ENCODE results near the gene BSND. TPM values are rescaled to one million over a fixed set of nuclear protein-coding genes. Genes with fewer than 3 reads are reported as not detected.

The BSND gene
- total RNA-seq, 1 experiment from 2014 or later, result not detected

- Histone ChIP-seq H3K27me3 (ENCODE audit: low read length) (no peaks in the 10 kb centered on the region), H2AFZ (ENCODE audit: low read length) (peak within 1 kb of the TSS; percentile 93), H3K4me1 (ENCODE audit: insufficient read depth, low read length) (peaks cover 13% of the 10 kb centered on the region), H3K4me2 (ENCODE audit: low read length) (peak within 1 kb of the TSS; percentile 98), H3K9me2 (replicated peaks; ENCODE audit: low read length) (no peaks in the 10 kb centered on the region), H3K27ac (ENCODE audit: low read length) (no peak within 1 kb of the TSS), H3F3A (ENCODE audit: low read length, unreplicated experiment) (no peaks in the 10 kb centered on the region), H3K9ac (ENCODE audit: low read length) (peak within 1 kb of the TSS; percentile 29; the same call in 1 of the 2 replicates), H4K20me1 (ENCODE audit: low read length) (no peaks in the 10 kb centered on the region), H3K4me3 (ENCODE audit: low read length) (peak within 1 kb of the TSS; percentile 72), H3K79me2 (ENCODE audit: low read length) (no peaks in the 10 kb centered on the region), H3K9me3 (ENCODE audit: low read length) (no peaks in the 10 kb centered on the region), H3K36me3 (ENCODE audit: low read depth, low read length) (no peaks in the 10 kb centered on the region)
- no peak for TF ChIP-seq EZH2 (IDR thresholded peaks at IDR 0.05; ENCODE audit: low read length, unreplicated experiment)
- TF ChIP-seq CTCF (conservative IDR thresholded peaks at IDR 0.05; ENCODE audit: low read depth, low read length), result no peak
- TF ChIP-seq EZH2phosphoT487 (IDR thresholded peaks at IDR 0.05; ENCODE audit: borderline replicate concordance, low read length), result no peak
- DNase-seq (peak; percentile 50), ATAC-seq (peak; percentile 83)
- BruUV-seq (replicated peaks), result no TSS peak
- POLR2A ChIA-PET (ENCODE audit: unreplicated experiment), result no interaction called here
- intact Hi-C loops (cut with micrococcal nuclease), result no loop called here
- CTCF ChIA-PET, result no interaction called here
Observed at GRCh38 chr1:54980528-54981241, 18.0 kb upstream of the BSND start, which contains the start of gene TMEM61. TSS of gene TMEM61 (plus strand) at chr1:54980628. CDS start at chr1:54981066, 438 bp downstream.

- no peaks in the 10 kb centered on the region for H3K9me2 ChIP-seq (replicated peaks; ENCODE audit: low read length)
- H3K9me3 ChIP-seq (ENCODE audit: low read length), result no peaks in the 10 kb centered on the region
- H3K4me3 ChIP-seq (ENCODE audit: low read length), result no peak overlapping the region; the same call in 1 of the 2 replicates
- H4K20me1 ChIP-seq (ENCODE audit: low read length), result no peaks in the 10 kb centered on the region
- no peaks in the 10 kb centered on the region for H3K27me3 ChIP-seq (ENCODE audit: low read length)
- H3K9ac ChIP-seq (ENCODE audit: low read length), result no peak overlapping the region
- no peaks in the 10 kb centered on the region for H3K79me2 ChIP-seq (ENCODE audit: low read length)
- no peak overlapping the region for H2AFZ ChIP-seq (ENCODE audit: low read length)
- CTCF ChIA-PET, result no interaction called here
- no peaks in the 10 kb centered on the region for H3F3A ChIP-seq (ENCODE audit: low read length, unreplicated experiment)
- no peak overlapping the region for H3K27ac ChIP-seq (ENCODE audit: low read length)
- H3K4me1 ChIP-seq (ENCODE audit: insufficient read depth, low read length), result peaks cover 11% of the 10 kb centered on the region
- TF ChIP-seq EZH2phosphoT487 (IDR thresholded peaks at IDR 0.05; ENCODE audit: borderline replicate concordance, low read length), result no peak
- TF ChIP-seq CTCF (conservative IDR thresholded peaks at IDR 0.05; ENCODE audit: low read depth, low read length), result no peak
- no peak for TF ChIP-seq EZH2 (IDR thresholded peaks at IDR 0.05; ENCODE audit: low read length, unreplicated experiment)
- no peak overlapping the region for H3K4me2 ChIP-seq (ENCODE audit: low read length)
- POLR2A ChIA-PET (ENCODE audit: unreplicated experiment), result no interaction called here
- BruUV-seq (replicated peaks), result TSS peak; percentile 54
- ATAC-seq (no peak), DNase-seq (no peak)
- intact Hi-C loops (cut with micrococcal nuclease), result no loop called here
- H3K36me3 ChIP-seq (ENCODE audit: low read depth, low read length), result no peaks in the 10 kb centered on the region
Observed at GRCh38 chr1:54981466-54981865, 17.3 kb upstream of the BSND start.

- ATAC-seq (no peak), DNase-seq (no peak)
- no peaks in the 10 kb centered on the region for H4K20me1 ChIP-seq (ENCODE audit: low read length)
- H3K27me3 ChIP-seq (ENCODE audit: low read length), result no peaks in the 10 kb centered on the region
- no peaks in the 10 kb centered on the region for H3K36me3 ChIP-seq (ENCODE audit: low read depth, low read length)
- no peak overlapping the region for H3K9ac ChIP-seq (ENCODE audit: low read length)
- H3K4me3 ChIP-seq (ENCODE audit: low read length), result no peak overlapping the region
- no peak overlapping the region for H3K4me2 ChIP-seq (ENCODE audit: low read length)
- peaks cover 11% of the 10 kb centered on the region for H3K4me1 ChIP-seq (ENCODE audit: insufficient read depth, low read length)
- 0 out of 2 replicates have a peak, but pooled peaks have one; percentile 24 for TF ChIP-seq CTCF (conservative IDR thresholded peaks at IDR 0.05; ENCODE audit: low read depth, low read length)
- no peak for TF ChIP-seq EZH2phosphoT487 (IDR thresholded peaks at IDR 0.05; ENCODE audit: borderline replicate concordance, low read length)
- no peaks in the 10 kb centered on the region for H3K79me2 ChIP-seq (ENCODE audit: low read length)
- no peaks in the 10 kb centered on the region for H3K9me2 ChIP-seq (replicated peaks; ENCODE audit: low read length)
- H2AFZ ChIP-seq (ENCODE audit: low read length), result no peak overlapping the region
- H3K9me3 ChIP-seq (ENCODE audit: low read length), result no peaks in the 10 kb centered on the region
- intact Hi-C loops (cut with micrococcal nuclease), result no loop called here
- no peak overlapping the region for H3K27ac ChIP-seq (ENCODE audit: low read length)
- no TSS peak for BruUV-seq (replicated peaks)
- POLR2A ChIA-PET (ENCODE audit: unreplicated experiment), result no interaction called here
- no peaks in the 10 kb centered on the region for H3F3A ChIP-seq (ENCODE audit: low read length, unreplicated experiment)
- CTCF ChIA-PET, result no interaction called here
Observed at GRCh38 chr1:54982739-54983138, 16.0 kb upstream of the BSND start.

Measured in PC-3 (cell line).